ENCODE results near the gene RBM33. TPM values are rescaled to one million over a fixed set of nuclear protein-coding genes. Genes with fewer than 3 reads are reported as not detected.
A peak's percentile ranks its signal among the peaks of the same experiment; 100 is the strongest.

The RBM33 gene
- total RNA-seq, 3 donors from 2014 or later: 63.3 to 70.5 (median 66.4) TPM

GRCh38 chr7:155766966-155767916, 122.8 kb downstream of the RBM33 start:
- ATAC-seq (no peak), DNase-seq (no peak)
- no peaks in the 10 kb centered on the region for H3K27me3 Mint-ChIP-seq (ENCODE audit: low read depth)
- peaks cover 37% of the 10 kb centered on the region for H3K36me3 Mint-ChIP-seq (ENCODE audit: insufficient read depth)
- no peak overlapping the region for H3K4me3 Mint-ChIP-seq
- no peaks in the 10 kb centered on the region for H3K9me3 Mint-ChIP-seq
- peaks cover 34% of the 10 kb centered on the region for H3K4me1 Mint-ChIP-seq (ENCODE audit: low read depth)

DNA sequence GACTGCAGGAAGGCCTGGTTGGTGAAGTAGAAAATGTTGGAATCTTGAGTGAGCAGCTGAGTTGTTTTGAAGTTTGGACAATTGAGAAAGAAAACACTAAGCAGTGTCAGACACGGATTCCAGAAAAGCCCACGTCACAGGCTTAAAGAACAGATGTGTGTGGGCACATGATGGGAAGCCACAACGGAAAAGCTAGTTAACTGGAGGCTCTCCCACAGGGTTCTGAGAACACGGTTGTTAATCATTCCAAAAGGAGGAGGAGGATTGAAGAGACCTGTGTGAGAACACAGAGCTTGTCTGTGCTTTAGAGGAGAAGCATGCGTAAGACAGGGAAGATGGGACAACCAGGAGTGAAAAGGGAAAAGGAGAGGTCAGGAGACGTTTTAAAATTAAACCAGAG, 125.2 kb downstream of the RBM33 start:
- ATAC-seq (no peak), DNase-seq (no peak)
- Mint-ChIP-seq H3K4me3 (no peak overlapping the region), H3K9me3 (no peaks in the 10 kb centered on the region), H3K27me3 (ENCODE audit: low read depth) (no peaks in the 10 kb centered on the region), H3K36me3 (ENCODE audit: insufficient read depth) (peaks cover 40% of the 10 kb centered on the region), H3K4me1 (ENCODE audit: low read depth) (peaks cover 9% of the 10 kb centered on the region)

DNA sequence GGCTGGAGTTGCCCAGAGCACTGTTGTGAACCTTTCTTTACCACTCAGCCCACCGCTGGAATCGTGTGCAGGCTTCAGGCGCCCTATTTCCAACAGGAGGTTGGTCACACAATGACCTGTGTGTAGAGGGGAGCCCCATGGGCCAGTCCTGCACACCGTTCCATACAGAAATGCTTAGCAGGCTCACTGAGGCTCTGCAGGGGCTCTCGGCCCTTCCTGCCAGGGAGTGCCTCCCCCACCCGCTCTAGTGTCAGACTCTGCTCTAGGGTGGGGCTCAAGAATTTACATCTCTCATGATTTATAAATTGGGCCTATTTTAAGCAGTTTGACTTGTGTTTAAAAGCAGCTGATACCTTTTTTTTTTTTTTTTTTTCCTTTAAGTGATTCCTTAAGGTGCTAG, 125.8 kb downstream of the RBM33 start:
- H3K4me1 Mint-ChIP-seq (ENCODE audit: low read depth): peaks cover 4% of the 10 kb centered on the region
- no peaks in the 10 kb centered on the region for H3K9me3 Mint-ChIP-seq
- no peak for ATAC-seq
- H3K36me3 Mint-ChIP-seq (ENCODE audit: insufficient read depth): peaks cover 45% of the 10 kb centered on the region
- H3K4me3 Mint-ChIP-seq: no peak overlapping the region
- no peak for DNase-seq
- H3K27me3 Mint-ChIP-seq (ENCODE audit: low read depth): no peaks in the 10 kb centered on the region

GRCh38 chr7:155773531-155773930, 129.1 kb downstream of the RBM33 start:
- DNase-seq (no peak), ATAC-seq (no peak)
- Mint-ChIP-seq H3K4me3 (no peak overlapping the region), H3K9me3 (no peaks in the 10 kb centered on the region), H3K27me3 (ENCODE audit: low read depth) (no peaks in the 10 kb centered on the region), H3K4me1 (ENCODE audit: low read depth) (no peaks in the 10 kb centered on the region), H3K36me3 (ENCODE audit: insufficient read depth) (peaks cover 62% of the 10 kb centered on the region)

GRCh38 chr7:155774947-155775346, 130.5 kb downstream of the RBM33 start:
- Mint-ChIP-seq H3K9me3 (no peaks in the 10 kb centered on the region), H3K4me3 (no peak overlapping the region), H3K4me1 (ENCODE audit: low read depth) (no peaks in the 10 kb centered on the region), H3K27me3 (ENCODE audit: low read depth) (no peaks in the 10 kb centered on the region), H3K36me3 (ENCODE audit: insufficient read depth) (peaks cover 55% of the 10 kb centered on the region)
- ATAC-seq (no peak), DNase-seq (no peak)

DNA sequence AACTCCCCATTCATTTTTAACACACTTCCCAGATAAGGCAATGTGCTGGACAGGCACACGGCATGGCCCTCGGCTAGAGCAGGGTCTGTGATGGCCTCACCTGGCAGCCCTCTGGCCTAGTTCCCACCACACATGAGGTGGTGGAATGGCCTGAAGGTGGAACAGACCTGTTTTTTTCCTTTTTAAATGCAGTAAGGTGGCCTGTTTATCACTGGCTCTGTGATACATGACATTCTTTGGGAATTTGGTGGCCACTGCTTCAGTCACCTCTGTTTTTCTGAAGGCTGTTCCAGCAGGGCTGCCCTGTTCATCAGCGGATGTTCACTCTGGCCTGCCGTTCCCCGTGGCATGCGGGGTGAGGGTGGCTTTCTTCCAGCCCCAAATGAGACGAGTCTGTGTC, 131.2 kb downstream of the RBM33 start:
- Mint-ChIP-seq H3K27me3 (ENCODE audit: low read depth) (no peaks in the 10 kb centered on the region), H3K36me3 (ENCODE audit: insufficient read depth) (peaks cover 57% of the 10 kb centered on the region), H3K9me3 (no peaks in the 10 kb centered on the region), H3K4me3 (no peak overlapping the region), H3K4me1 (ENCODE audit: low read depth) (no peaks in the 10 kb centered on the region)
- ATAC-seq: no peak
- DNase-seq: no peak

DNA sequence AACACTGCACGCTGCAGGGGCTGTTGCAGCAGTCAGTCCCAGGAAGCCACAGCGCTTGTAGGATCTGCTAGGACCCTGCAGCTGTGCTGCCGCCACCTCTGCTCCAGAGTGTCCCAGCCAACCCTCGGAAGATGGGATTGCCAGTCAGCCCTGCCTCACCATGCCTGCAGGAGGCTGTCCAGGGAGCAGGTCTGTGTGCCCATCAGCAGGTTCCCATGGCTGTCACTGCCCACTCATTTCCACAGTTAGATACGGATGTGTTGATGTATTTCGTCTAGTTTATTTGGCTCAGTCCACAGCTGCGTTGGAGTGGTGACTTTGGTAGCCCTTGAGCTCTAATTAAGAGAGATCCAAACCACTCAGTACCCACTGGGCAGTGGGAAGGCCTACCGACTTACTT, 132.1 kb downstream of the RBM33 start:
- no peaks in the 10 kb centered on the region for H3K4me1 Mint-ChIP-seq (ENCODE audit: low read depth)
- DNase-seq (no peak), ATAC-seq (no peak)
- H3K9me3 Mint-ChIP-seq: no peaks in the 10 kb centered on the region
- no peak overlapping the region for H3K4me3 Mint-ChIP-seq
- H3K27me3 Mint-ChIP-seq (ENCODE audit: low read depth): no peaks in the 10 kb centered on the region
- peaks cover 62% of the 10 kb centered on the region for H3K36me3 Mint-ChIP-seq (ENCODE audit: insufficient read depth)

DNA sequence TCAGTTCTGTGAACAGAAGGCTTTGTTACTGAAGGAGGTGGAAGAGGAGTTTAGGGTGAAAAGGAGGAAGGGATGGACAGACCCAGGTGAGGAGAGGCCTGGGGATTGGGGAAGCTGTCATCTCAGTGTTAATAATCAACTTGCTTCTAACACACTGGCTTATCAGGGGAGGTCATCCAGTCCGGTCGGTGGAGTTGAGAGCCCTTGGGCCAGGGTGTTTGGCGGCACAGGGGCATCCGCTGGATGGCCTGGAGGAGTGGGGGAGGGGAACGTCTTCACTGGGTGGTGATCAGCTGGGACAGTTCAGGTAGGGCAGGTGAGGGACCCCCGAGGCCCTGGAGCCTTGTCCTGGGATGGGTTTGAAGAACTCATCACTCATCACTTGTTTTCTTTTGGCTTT, 133.9 kb downstream of the RBM33 start:
- ATAC-seq: no peak

GRCh38 chr7:155780884-155781283, 136.4 kb downstream of the RBM33 start:
- ATAC-seq (no peak), DNase-seq (no peak)
- Mint-ChIP-seq H3K27me3 (ENCODE audit: low read depth) (peaks cover 2% of the 10 kb centered on the region), H3K4me1 (ENCODE audit: low read depth) (peaks cover 1% of the 10 kb centered on the region), H3K4me3 (no peak overlapping the region), H3K36me3 (ENCODE audit: insufficient read depth) (peaks cover 55% of the 10 kb centered on the region), H3K9me3 (no peaks in the 10 kb centered on the region)

More for the DNA sequence above, 133.9 kb downstream of the RBM33 start:
- Mint-ChIP-seq H3K27me3 (ENCODE audit: low read depth) (no peaks in the 10 kb centered on the region), H3K4me1 (ENCODE audit: low read depth) (no peaks in the 10 kb centered on the region), H3K9me3 (no peaks in the 10 kb centered on the region), H3K36me3 (ENCODE audit: insufficient read depth) (peaks cover 65% of the 10 kb centered on the region), H3K4me3 (no peak overlapping the region)
- no peak for DNase-seq

- H3K36me3 Mint-ChIP-seq (ENCODE audit: insufficient read depth): peaks cover 53% of the 10 kb centered on the region
- peaks cover 6% of the 10 kb centered on the region for H3K27me3 Mint-ChIP-seq (ENCODE audit: low read depth)
- ATAC-seq: no peak
- H3K9me3 Mint-ChIP-seq: no peaks in the 10 kb centered on the region
- H3K4me1 Mint-ChIP-seq (ENCODE audit: low read depth): peaks cover 7% of the 10 kb centered on the region
- H3K4me3 Mint-ChIP-seq: no peak overlapping the region
- DNase-seq: no peak
These were observed 137.0 kb downstream of the RBM33 start for GRCh38 chr7:155781433-155781832.

DNA sequence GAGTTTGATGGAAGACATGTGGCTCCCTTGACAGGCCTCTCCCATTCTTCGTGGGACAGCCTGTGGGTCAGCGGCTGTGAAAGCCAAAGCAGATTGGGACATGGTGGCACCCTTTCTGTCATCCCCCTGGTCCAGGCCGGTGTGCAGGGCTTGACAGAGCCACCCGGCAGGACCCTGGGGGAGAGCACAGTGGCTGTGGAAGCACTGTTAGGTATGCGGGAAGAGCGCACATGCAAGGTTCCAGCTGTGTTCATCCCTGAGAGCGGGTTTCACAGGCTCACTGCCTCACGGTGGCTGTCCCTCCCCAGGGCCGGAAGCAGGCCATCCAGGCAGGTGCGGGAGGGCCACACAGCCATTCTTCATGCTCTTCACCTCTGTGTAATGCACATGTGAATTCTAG, 138.0 kb downstream of the RBM33 start:
- Mint-ChIP-seq H3K4me1 (ENCODE audit: low read depth) (peaks cover 7% of the 10 kb centered on the region), H3K27me3 (ENCODE audit: low read depth) (peaks cover 6% of the 10 kb centered on the region), H3K4me3 (no peak overlapping the region), H3K36me3 (ENCODE audit: insufficient read depth) (peaks cover 44% of the 10 kb centered on the region), H3K9me3 (no peaks in the 10 kb centered on the region)
- ATAC-seq (no peak), DNase-seq (no peak)

GRCh38 chr7:155785536-155785935, 141.1 kb downstream of the RBM33 start:
- no peak overlapping the region for H3K4me3 Mint-ChIP-seq
- ATAC-seq: no peak
- peaks cover 11% of the 10 kb centered on the region for H3K4me1 Mint-ChIP-seq (ENCODE audit: low read depth)
- no peaks in the 10 kb centered on the region for H3K9me3 Mint-ChIP-seq
- peaks cover 11% of the 10 kb centered on the region for H3K27me3 Mint-ChIP-seq (ENCODE audit: low read depth)
- DNase-seq: no peak
- peaks cover 29% of the 10 kb centered on the region for H3K36me3 Mint-ChIP-seq (ENCODE audit: insufficient read depth)

DNA sequence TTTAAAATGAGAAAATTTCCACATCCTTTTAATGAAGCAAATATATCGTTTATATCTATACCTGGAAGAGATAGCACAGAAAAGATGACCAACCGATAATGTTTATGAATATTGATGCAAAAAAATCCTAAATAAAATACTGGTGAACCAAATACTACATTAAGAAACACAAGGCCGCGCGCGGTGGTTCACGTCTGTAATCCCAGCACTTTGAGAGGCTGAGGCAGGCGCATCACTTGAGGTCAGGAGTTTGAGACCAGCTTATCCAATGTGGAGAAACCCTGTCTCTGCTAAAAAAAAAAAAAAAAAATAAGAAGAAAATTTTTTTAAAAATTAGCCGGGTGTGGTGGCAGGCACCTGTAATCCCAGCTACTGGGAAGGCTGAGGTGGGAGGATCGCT, 142.0 kb downstream of the RBM33 start:
- no peak for DNase-seq
- Mint-ChIP-seq H3K9me3 (no peaks in the 10 kb centered on the region), H3K4me3 (no peak overlapping the region), H3K27me3 (ENCODE audit: low read depth) (peaks cover 11% of the 10 kb centered on the region), H3K36me3 (ENCODE audit: insufficient read depth) (peaks cover 20% of the 10 kb centered on the region), H3K4me1 (ENCODE audit: low read depth) (peaks cover 11% of the 10 kb centered on the region)
- ATAC-seq: no peak

DNA sequence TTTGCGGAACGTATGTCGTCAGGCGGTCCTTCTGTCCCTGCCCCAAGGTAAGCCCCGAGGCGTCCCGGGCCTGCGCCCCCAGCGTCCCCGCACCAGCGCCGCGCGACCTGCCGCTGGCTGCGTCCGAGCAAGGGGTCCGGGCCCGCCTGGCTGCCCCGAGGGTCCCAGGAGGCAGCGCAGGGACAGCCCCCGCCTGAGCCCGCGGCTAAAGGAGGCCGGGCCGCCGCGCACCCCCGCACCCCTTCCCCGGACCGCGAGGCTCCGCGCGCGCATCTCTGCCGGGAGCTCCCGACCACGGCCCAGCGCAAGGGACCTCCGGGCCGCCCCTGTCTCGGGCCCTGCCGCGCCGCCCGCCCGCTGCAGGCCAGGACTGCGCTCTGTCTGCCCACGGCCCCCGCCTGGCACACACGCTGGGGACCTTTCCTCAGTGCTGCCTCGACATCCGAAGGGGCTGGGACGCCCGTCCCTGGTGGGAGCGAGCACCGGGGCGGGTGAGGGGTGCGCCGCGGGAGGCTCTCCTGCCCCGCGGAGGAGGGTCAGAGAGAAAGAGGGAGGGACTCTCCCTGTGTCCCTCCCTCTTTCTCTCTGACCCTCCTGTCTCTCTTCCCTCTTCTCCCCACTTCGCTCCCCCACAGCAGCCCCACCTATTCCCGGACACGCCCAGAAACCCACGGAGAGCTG, 142.8 kb downstream of the RBM33 start:
- DNase-seq (no peak), ATAC-seq (peak; percentile 42 to 44)
- Mint-ChIP-seq H3K4me1 (ENCODE audit: low read depth) (peaks cover 11% of the 10 kb centered on the region), H3K9me3 (no peaks in the 10 kb centered on the region), H3K36me3 (ENCODE audit: insufficient read depth) (peaks cover 15% of the 10 kb centered on the region), H3K27me3 (ENCODE audit: low read depth) (peaks cover 11% of the 10 kb centered on the region), H3K4me3 (no peak overlapping the region)

GRCh38 chr7:155788616-155789000, 144.1 kb downstream of the RBM33 start:
- Mint-ChIP-seq H3K27me3 (ENCODE audit: low read depth) (peaks cover 11% of the 10 kb centered on the region), H3K36me3 (ENCODE audit: insufficient read depth) (peaks cover 10% of the 10 kb centered on the region), H3K4me3 (no peak overlapping the region), H3K4me1 (ENCODE audit: low read depth) (peaks cover 11% of the 10 kb centered on the region), H3K9me3 (no peaks in the 10 kb centered on the region)
- no peak for DNase-seq
- no peak for ATAC-seq

Data from activated T-cell treated with anti-CD3 and anti-CD28 coated beads, Interleukin-2, amount 50 U/mL, for 4 hours (primary cell).